HUDEP-2 (cell line): ENCODE measurements around the gene ZNF48.
A peak's percentile ranks its signal among the peaks of the same experiment; 100 is the strongest.

Experiments used
- DNase-seq, 76 experiments: peaks; one replicate each; lab custom pipeline; 2025; ENCODE audit not compliant: unreplicated experiment in 76 of 76; lab: John Stamatoyannopoulos, UW

The ZNF48 gene

DNA sequence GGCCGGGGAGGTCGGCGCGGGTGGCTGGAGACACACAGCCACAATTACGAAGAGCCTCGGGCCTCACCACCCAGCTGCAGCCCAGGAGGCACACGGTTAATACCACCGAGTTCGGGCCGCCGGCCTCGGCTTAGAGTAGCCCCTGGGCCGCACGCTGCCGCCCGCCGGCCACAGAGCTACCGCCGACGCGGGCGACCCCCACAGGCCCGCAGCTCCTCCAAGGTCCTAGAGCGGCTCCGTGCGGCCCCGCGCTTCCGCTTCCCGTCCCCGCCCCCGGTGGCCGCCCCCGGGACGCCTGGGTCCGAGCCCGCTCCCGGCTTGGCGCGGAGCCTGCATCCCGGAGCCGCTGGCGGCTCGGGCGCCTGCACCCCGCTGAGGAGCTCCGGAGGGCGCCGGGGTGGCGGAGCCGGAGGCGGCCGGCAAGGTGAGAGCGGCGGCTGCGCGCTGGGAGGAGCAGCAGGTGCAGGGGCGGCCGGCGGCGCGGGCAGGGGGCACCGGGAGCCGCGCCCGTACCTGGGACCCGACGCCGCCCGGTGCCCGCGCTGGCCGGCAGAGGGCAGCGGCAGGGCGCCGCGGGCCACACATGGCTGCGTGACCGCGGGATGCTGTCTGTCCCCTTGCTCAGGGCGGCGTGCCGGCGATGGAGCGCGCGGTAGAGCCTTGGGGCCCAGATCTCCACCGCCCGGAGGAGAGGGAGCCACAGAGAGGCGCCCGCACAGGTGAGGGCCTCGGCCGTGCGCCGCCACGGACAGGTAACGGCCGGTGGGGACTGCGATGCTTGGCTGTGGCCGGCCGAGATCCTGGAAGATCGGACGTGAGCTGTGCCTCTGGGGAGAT lies at the start of gene ZNF48:
ZNF48 (plus strand) TSS at position 266 of the 837 bp plus-strand sequence; CDS start at position 641, 375 bp downstream.
- DNase-seq = peak in 63 of 76 experiments; percentile 17 to 72 (median 49)

DNA sequence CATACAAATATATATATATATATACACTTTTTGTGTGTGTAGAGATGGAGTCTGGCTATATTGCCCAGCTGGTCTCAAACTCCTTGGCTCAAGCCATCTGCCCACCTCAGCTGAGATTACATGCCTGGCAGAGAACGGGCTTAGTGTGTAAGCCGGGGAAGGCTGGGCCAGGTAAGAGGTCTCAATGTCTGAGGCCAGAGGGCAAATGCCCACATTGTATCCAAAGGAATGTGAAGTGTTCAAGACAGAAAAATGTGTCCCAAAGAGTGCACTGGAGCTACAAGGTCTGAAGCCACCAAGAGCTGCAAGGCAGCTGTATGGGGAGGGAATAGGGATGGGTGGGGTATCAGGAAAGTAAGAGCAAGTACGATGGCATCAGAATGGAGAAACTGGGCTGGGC lies 48.9 kb upstream of the ZNF48 start:
- DNase-seq = no peak

DNA sequence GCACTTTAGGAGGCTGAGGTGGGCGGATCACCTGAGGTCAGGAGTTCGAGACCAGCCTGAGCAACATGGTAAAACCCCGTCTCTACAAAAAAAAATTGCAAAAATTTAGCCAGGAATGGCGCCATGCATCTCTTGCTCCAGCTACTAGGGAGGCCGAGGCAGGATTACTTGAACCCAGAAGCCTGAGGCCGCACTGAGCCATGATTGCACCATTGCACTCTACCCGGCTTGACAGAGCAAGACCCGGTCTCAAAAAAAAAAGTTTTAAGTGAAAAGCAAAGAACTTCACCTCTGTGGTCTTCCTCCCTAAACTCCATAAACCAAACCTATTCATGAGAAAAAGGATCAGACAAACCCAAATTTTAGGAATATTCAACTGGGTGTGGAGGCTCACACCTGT lies 47.1 kb upstream of the ZNF48 start:
- no peak for DNase-seq

DNA sequence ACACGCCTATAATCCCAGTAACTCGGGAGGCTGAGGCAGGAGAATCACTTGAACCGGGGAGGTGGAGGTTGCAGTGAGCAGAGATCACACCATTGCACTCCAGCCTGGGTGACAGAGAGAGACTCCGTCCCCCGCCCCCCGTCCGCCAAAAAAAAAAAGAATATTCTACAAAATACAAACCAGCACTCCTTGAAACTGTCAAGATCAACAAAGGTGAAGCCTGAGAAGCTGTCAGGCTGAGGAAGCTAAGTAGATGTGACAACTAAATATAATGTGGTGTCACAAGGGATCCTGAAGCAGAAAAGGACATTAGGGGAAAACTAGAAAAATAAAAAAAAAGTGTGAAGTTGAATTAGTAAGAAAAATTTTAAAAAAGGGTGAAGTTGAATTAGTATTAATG lies 46.3 kb upstream of the ZNF48 start:
- DNase-seq = no peak

DNA sequence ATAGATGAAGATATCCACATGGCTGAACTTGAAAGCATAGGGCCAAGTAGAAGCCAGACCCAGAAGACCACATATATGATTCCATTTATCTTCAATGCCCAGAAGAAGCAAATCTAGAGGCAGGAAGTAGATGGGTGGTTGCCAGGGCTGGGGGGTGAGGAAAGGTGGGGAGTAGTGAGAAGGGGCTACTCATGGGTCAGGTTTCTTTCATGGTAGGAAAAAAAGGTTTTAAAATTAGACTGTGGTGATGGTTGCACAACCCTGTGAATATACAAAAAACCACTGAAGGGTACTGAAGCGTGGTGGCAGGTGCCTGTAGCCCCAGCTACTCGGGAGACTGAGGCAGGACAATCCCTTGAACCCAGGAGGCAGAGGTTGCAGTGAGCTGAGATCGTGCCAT lies 45.5 kb upstream of the ZNF48 start:
- DNase-seq = no peak

GRCh38 chr16:30350134-30350871 lies 44.9 kb upstream of the ZNF48 start:
- DNase-seq = no peak

DNA sequence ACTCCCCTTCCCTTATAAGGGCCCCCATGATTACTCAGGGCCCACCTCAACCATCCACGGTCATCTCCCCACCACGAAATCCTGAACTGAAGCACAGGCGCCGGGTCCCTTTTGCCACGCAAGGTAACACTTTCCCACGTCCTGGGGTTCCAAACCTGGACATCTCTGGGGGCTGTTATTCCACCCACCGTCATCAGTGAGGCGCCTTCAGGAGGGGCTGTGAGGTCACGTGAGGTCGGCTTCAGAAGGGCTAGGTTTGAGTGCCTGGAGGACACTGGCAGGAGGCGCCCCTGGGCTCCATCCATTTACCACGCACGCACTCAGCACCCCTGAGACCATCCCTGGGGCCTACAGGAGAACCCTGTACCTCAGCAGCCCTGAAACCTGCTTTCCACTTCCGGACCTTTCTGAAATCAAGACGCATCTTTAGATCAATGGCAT lies 44.2 kb upstream of the ZNF48 start:
- DNase-seq = no peak

GRCh38 chr16:30351586-30352419 lies 43.4 kb upstream of the ZNF48 start:
- DNase-seq = peak in 12 of 76 experiments; percentile 4 to 43 (median 26)

DNA sequence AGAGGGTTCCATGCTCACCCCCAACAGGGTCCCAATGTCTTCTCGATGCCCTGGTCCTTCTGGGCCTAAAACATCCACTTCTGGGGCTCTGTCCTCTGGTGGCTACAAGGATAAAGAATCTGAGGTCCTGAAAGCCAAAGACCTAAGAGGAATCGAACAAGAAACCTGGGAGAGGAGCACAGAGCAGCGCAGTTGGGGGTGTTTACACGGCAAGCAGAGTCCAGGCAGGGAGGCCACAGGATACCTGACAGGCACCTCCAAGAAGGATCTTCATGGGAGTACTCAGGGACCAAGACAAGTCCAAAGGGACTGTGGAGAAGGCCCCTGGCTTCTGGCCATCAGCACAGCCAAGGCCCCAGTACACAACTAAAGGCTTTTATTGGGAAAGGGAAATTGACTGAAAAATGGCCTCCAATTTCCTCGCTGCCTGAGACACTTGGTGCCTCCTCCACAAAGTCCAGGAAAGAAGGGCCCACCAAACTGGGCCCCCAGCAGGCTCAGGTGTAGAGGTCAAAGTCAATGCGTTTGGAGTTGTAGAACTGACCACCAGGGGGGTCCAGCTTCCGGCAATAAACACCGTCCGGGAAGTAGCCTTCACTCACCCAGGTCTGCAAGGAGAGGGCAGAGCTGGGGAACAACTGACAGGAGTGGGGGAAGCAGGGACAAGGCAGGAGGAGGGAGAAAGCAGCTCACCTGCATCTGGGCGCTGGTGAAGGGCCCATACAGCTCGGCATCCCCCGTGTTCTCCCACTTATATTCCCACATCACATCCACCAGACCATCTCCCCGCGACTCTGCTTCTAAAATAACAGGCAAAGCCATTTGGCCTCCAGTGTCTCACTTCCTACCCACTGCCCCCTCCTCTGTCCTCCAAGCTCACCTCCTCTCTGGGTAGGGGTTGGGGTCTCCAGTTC lies 42.5 kb upstream of the ZNF48 start:
- no peak for DNase-seq

GRCh38 chr16:30353438-30354129 lies 41.6 kb upstream of the ZNF48 start:
- no peak for DNase-seq

DNA sequence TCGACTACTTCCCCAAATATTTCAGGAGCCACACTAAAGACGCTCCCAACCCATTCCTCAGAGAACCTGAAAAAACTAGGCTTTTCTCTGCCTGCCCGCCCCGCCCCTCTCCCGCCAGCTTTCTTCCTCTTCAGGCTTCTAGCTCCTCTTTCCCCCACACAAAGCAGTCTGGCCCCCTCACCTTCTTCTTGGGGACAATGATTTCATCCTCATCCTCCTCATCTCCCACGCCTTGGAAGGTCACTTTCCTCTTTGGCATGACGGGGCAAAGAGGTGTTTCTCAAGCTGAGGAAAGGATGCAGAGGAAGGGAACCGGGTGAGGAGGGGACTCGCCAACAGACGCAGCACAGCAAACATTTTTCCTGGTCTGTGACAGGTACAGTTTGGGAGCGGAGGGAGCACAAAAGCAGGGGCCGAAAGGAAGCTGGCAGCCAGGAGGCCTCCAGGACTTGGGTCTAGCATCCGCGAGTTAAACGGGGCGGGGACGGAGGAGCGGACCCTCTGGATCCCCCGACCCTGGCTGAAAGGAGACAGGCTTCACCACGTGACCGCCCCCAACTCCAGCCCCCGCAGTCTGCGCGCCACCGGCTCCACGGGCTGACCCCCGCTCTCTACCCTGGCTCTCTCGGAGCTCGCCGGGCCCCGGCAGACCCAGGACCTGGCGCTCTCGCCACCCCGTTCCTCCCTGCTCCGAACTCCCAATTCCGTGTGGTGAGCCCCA lies 40.6 kb upstream of the ZNF48 start:
- peak in 1 of 76 experiments; percentile 25 for DNase-seq

- DNase-seq = peak in 74 of 76 experiments; percentile 50 to 96 (median 90)
Measured at GRCh38 chr16:30355144-30355953, 39.9 kb upstream of the ZNF48 start, which contains the start of gene CD2BP2. Gene CD2BP2, minus strand, starts transcription at chr16:30355308. Its CDS starts 627 bp downstream, at chr16:30354681.

GRCh38 chr16:30355954-30356308 lies 39.3 kb upstream of the ZNF48 start:
- DNase-seq = no peak

- DNase-seq = peak in 1 of 76 experiments; percentile 25
Measured at GRCh38 chr16:30356401-30357084, 38.7 kb upstream of the ZNF48 start.

DNA sequence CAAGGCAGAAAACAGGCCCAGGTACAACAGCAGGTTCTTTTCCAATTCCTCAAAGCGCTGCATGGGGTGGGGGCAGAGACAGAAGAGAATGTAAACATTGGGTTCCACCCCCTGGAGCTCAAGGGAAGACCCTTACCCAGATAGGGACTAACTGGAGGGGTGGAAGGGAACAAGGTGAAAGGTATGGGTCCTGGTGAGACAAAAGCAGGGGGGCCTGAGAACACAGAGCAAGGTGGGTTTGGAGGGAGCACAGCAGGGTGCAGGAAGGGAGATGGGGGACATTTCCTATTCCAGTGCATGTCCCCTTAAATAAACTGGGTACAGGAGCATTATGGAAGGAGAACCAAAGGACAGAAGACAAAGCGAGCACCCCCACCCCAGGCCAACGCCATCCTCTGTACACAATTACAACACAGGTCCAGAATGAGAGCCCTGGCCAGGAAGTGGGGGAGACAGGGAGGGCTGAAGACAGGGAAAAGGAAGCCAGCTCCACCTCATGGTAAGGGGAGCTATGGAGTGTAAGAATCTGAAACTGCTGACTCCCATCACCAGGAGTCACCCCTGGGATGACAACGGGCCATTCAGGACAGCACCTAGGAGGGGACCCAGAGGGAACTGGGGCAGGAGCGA lies 38.0 kb upstream of the ZNF48 start:
- no peak for DNase-seq

GRCh38 chr16:30357715-30358576 lies 37.3 kb upstream of the ZNF48 start:
- DNase-seq = no peak
